HEK293 (cell line): ENCODE data around the gene SNAP47.

Experiments
- CTCF ChIA-PET: fragments of 350-600 bp; formaldehyde crosslinking; extraction: SDS; loops from one replicate; lab custom pipeline; 2021; ENCODE audit warnings: antibody characterized with exemption; lab: Yijun Ruan, JAX
- POLR2A ChIA-PET: fragments of 300-600 bp; formaldehyde crosslinking; extraction: SDS; loops from one replicate; lab custom pipeline; 2020; ENCODE audit warnings: antibody characterized with exemption, inconsistent platforms; lab: Yijun Ruan, JAX
- H3K27ac ChIP-seq: fragments of 200-500 bp; sonication (Bioruptor generic); 2 replicates; pipeline ENCODE4 v1.5.1; 2014; ENCODE audit warnings: low read depth, low read length, control low read depth, inconsistent platforms; ENCODE audit errors: extremely low read depth
- H3K36me3 ChIP-seq, 2 experiments: fragments of 200-500 bp in 1 of 2; sonication (Bioruptor generic) in 1 of 2; 1 replicate in 1 of 2; 2 replicates in 1 of 2; pipeline ENCODE4 v1.5.1; 2014 to 2017; ENCODE audit warnings: inconsistent platforms in 2 of 2, low read length in 2 of 2; ENCODE audit not compliant: control insufficient read depth in 2 of 2, insufficient read depth in 1 of 2
- H3K4me1 ChIP-seq: fragments of 200-500 bp; sonication (Bioruptor generic); 2 replicates; pipeline ENCODE4 v1.5.1; 2014; ENCODE audit warnings: mild to moderate bottlenecking, low read length, inconsistent platforms; ENCODE audit not compliant: control insufficient read depth, insufficient read depth
- H3K4me3 ChIP-seq: 2 replicates; pipeline ENCODE4 v1.5.1; 2011; ENCODE audit warnings: low read depth, mild to moderate bottlenecking, control low read depth, low read length, moderate library complexity
- H3K9me3 ChIP-seq: fragments of 200-500 bp; sonication (Bioruptor generic); 2 replicates; pipeline ENCODE4 v1.5.1; 2014; ENCODE audit warnings: low read depth, low read length, inconsistent platforms; ENCODE audit not compliant: control insufficient read depth, insufficient read depth
- MYNN ChIP-seq: fragments of 450-650 bp; formaldehyde crosslinking; IDR thresholded peaks from 2 replicates; pipeline ENCODE4 v1.5.1; 2016; ENCODE audit warnings: missing biosample characterization, missing genetic modification characterization, borderline replicate concordance
- PRDM4 ChIP-seq: fragments of 450-650 bp; formaldehyde crosslinking; IDR thresholded peaks from 2 replicates; pipeline ENCODE4 v1.5.1; 2017; ENCODE audit warnings: missing biosample characterization, missing genetic modification characterization
- SP2 ChIP-seq: fragments of 450-650 bp; formaldehyde crosslinking; IDR thresholded peaks from 2 replicates; pipeline ENCODE4 v1.5.1; 2016; ENCODE audit warnings: missing biosample characterization, missing genetic modification characterization
- SP7 ChIP-seq: fragments of 450-650 bp; formaldehyde crosslinking; IDR thresholded peaks from 2 replicates; pipeline ENCODE4 v1.5.1; 2016; ENCODE audit warnings: missing biosample characterization, missing genetic modification characterization
- TRIM28 ChIP-seq: IDR thresholded peaks from 2 replicates; pipeline ENCODE4 v1.6.1; 2011; ENCODE audit warnings: low read length, control low read depth, borderline replicate concordance
- ZBTB26 ChIP-seq: fragments of 450-650 bp; formaldehyde crosslinking; optimal IDR thresholded peaks from 2 replicates; pipeline ENCODE3; 2016; ENCODE audit warnings: missing biosample characterization, mild to moderate bottlenecking, missing genetic modification characterization
- ZNF112 ChIP-seq: fragments of 450-650 bp; formaldehyde crosslinking; IDR thresholded peaks from 2 replicates; pipeline ENCODE4 v1.5.0; 2017; ENCODE audit warnings: missing biosample characterization, missing genetic modification characterization
- ZNF174 ChIP-seq: fragments of 450-650 bp; formaldehyde crosslinking; IDR thresholded peaks from 2 replicates; pipeline ENCODE4 v1.5.0; 2017; ENCODE audit warnings: missing biosample characterization, mild to moderate bottlenecking, missing genetic modification characterization
- ZNF274 ChIP-seq, 2 experiments: fragments of 200-500 bp in 1 of 2; fragments of 450-650 bp in 1 of 2; sonication (Bioruptor generic) in 1 of 2; formaldehyde crosslinking in 1 of 2; IDR thresholded peaks; 2 replicates each; pipeline versions ENCODE4 v1.5.1 to v1.6.1; 2014 to 2016; ENCODE audit warnings: borderline replicate concordance in 1 of 2, inconsistent platforms in 1 of 2, low read length in 1 of 2, missing biosample characterization in 1 of 2, missing genetic modification characterization in 1 of 2
- ZNF292 ChIP-seq: fragments of 450-650 bp; formaldehyde crosslinking; IDR thresholded peaks from 2 replicates; pipeline ENCODE4 v1.5.1; 2016; ENCODE audit warnings: low read depth, missing biosample characterization, missing genetic modification characterization, borderline replicate concordance
- ZNF335 ChIP-seq: fragments of 450-650 bp; formaldehyde crosslinking; conservative IDR thresholded peaks from 2 replicates; pipeline ENCODE4 v1.5.1; 2016; ENCODE audit warnings: missing biosample characterization, missing genetic modification characterization
- ZNF423 ChIP-seq: fragments of 450-650 bp; formaldehyde crosslinking; IDR thresholded peaks from 2 replicates; pipeline ENCODE4 v1.5.1; 2016; ENCODE audit warnings: missing biosample characterization, missing genetic modification characterization
- ZNF555 ChIP-seq: fragments of 450-650 bp; formaldehyde crosslinking; conservative IDR thresholded peaks from 2 replicates; pipeline ENCODE4 v1.5.1; 2017; ENCODE audit warnings: missing biosample characterization, mild to moderate bottlenecking, missing genetic modification characterization, inconsistent platforms
- ZNF623 ChIP-seq: fragments of 450-650 bp; formaldehyde crosslinking; IDR thresholded peaks from 2 replicates; pipeline ENCODE4 v1.5.1; 2016; ENCODE audit warnings: missing biosample characterization, missing genetic modification characterization
- ZNF701 ChIP-seq: fragments of 450-650 bp; formaldehyde crosslinking; IDR thresholded peaks from 2 replicates; pipeline ENCODE4 v1.5.1; 2016; ENCODE audit warnings: missing biosample characterization, missing genetic modification characterization
- ZNF76 ChIP-seq: fragments of 450-650 bp; formaldehyde crosslinking; IDR thresholded peaks from 2 replicates; pipeline ENCODE4; 2016; ENCODE audit warnings: low read depth, missing biosample characterization, missing genetic modification characterization, borderline replicate concordance
- ZNF776 ChIP-seq: fragments of 450-650 bp; formaldehyde crosslinking; IDR thresholded peaks from 2 replicates; pipeline ENCODE4 v1.5.0; 2017; ENCODE audit warnings: missing biosample characterization, missing genetic modification characterization, borderline replicate concordance
- TF ChIP-seq, protein P1 (sequence below): fragments of 450-650 bp; formaldehyde crosslinking; IDR thresholded peaks from 2 replicates; pipeline ENCODE4 v1.5.1; 2016; ENCODE audit warnings: missing biosample characterization, missing genetic modification characterization
- TF ChIP-seq, protein P2 (sequence below): fragments of 450-650 bp; formaldehyde crosslinking; IDR thresholded peaks from 2 replicates; pipeline ENCODE4 v1.5.1; 2017; ENCODE audit warnings: missing biosample characterization, mild to moderate bottlenecking, missing genetic modification characterization, moderate library complexity

SNAP47 gene

GRCh38 chr1:227760377-227760776 lies 25.1 kb downstream of the SNAP47 start:
- Histone ChIP-seq H3K4me3 (no peak overlapping the region), H3K27ac (no peak overlapping the region)
- POLR2A ChIA-PET, result no interaction called here
- TF ChIP-seq ZNF555, result no peak
- TF ChIP-seq SP2, result no peak
- no peak for TF ChIP-seq ZNF76 (tag by site-specific recombination)
- TF ChIP-seq ZNF776 (tag by site-specific recombination), result no peak
- TF ChIP-seq ZNF292 (tag by site-specific recombination), result no peak
- TF ChIP-seq ZNF274 (IDR thresholded peaks at IDR 0.05; ENCODE audit: low read length), result no peak
- no peak for TF ChIP-seq ZNF274 (tag by site-specific recombination; IDR thresholded peaks at IDR 0.05; ENCODE audit: borderline replicate concordance)
- TF ChIP-seq ZNF701 (tag by site-specific recombination), result no peak
- TF ChIP-seq PRDM4, result no peak
- no peak for TF ChIP-seq MYNN
- TF ChIP-seq ZNF423 (tag by site-specific recombination), result no peak
- TF ChIP-seq TRIM28, result no peak
- TF ChIP-seq ZNF112 (tag by site-specific recombination), result no peak
- no peak for TF ChIP-seq SP7 (tag by site-specific recombination)
- no peak for TF ChIP-seq ZNF335
- TF ChIP-seq ZNF174, result no peak
- TF ChIP-seq, protein P1, sequence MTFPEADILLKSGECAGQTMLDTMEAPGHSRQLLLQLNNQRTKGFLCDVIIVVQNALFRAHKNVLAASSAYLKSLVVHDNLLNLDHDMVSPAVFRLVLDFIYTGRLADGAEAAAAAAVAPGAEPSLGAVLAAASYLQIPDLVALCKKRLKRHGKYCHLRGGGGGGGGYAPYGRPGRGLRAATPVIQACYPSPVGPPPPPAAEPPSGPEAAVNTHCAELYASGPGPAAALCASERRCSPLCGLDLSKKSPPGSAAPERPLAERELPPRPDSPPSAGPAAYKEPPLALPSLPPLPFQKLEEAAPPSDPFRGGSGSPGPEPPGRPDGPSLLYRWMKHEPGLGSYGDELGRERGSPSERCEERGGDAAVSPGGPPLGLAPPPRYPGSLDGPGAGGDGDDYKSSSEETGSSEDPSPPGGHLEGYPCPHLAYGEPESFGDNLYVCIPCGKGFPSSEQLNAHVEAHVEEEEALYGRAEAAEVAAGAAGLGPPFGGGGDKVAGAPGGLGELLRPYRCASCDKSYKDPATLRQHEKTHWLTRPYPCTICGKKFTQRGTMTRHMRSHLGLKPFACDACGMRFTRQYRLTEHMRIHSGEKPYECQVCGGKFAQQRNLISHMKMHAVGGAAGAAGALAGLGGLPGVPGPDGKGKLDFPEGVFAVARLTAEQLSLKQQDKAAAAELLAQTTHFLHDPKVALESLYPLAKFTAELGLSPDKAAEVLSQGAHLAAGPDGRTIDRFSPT (tag by site-specific recombination), result no peak
- TF ChIP-seq, protein P2, sequence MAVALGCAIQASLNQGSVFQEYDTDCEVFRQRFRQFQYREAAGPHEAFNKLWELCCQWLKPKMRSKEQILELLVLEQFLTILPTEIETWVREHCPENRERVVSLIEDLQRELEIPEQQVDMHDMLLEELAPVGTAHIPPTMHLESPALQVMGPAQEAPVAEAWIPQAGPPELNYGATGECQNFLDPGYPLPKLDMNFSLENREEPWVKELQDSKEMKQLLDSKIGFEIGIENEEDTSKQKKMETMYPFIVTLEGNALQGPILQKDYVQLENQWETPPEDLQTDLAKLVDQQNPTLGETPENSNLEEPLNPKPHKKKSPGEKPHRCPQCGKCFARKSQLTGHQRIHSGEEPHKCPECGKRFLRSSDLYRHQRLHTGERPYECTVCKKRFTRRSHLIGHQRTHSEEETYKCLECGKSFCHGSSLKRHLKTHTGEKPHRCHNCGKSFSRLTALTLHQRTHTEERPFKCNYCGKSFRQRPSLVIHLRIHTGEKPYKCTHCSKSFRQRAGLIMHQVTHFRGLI (tag by site-specific recombination), result no peak
- no peak for TF ChIP-seq ZNF623
- TF ChIP-seq ZBTB26 (tag by site-specific recombination), result no peak
- TF ChIP-seq, all 188 proteins: peak for 0
- Histone ChIP-seq H3K4me1 (peaks cover 5% of the 10 kb centered on the region), H3K36me3 (peaks cover 22 to 94% of the 10 kb centered on the region in 2 experiments), H3K9me3 (no peaks in the 10 kb centered on the region)
- CTCF ChIA-PET, result interaction anchor here (0.7 to 5.9 kb wide), 8 partner anchors 14 to 279 kb away, joined by 4 to 53 read pairs (median 8); partner anchors contain the start of genes JMJD4 and WNT9A
